HepG2 (cell line): ENCODE results near the gene DSCAML1. TPM values are rescaled to one million over a fixed set of nuclear protein-coding genes. Genes with fewer than 3 reads are reported as not detected.

Source experiments
- ATAC-seq: fragments of 200-7000 bp; cut with Tn5 transposase; 3 replicates; pipeline ENCODE4 v1.9.1; 2020; ENCODE audit warnings: mild to moderate bottlenecking, moderate library complexity
- BruUV-seq: library from RNA; stranded (reverse); fragments of 400-500 nt; replicated peaks from 2 replicates; lab custom pipeline; 2021; lab: Mats Ljungman, UMichigan
- CTCF ChIA-PET: fragments of 300-600 bp; formaldehyde crosslinking; extraction: SDS; loops from one replicate; lab custom pipeline; 2021; ENCODE audit warnings: low total read pairs, inconsistent platforms, low intra/inter-chr PET ratio; lab: Yijun Ruan, JAX
- POLR2A ChIA-PET: fragments of 350-600 bp; sonication (Branson Sonifier 250); formaldehyde crosslinking; loops from one replicate; lab custom pipeline; 2020; ENCODE audit warnings: antibody characterized with exemption, inconsistent platforms; lab: Yijun Ruan, JAX
- DNase-seq: peaks from one replicate; pipeline ENCODE4 v3.0.0-alpha.2; 2015; ENCODE audit warnings: low spot score
- FAIRE-seq: peaks from 3 replicates; lab custom pipeline; 2011; peaks lifted over from hg19 to GRCh38; lab: Jason Lieb, UNC
- H2AFZ ChIP-seq: one replicate; pipeline ENCODE4 v1.6.1; 2011; ENCODE audit warnings: low read length, inconsistent platforms
- H3K27ac ChIP-seq: fragments of 300-600 bp; 3 replicates; pipeline ENCODE4 v1.8.0; 2011; ENCODE audit warnings: mixed run types, mild to moderate bottlenecking, mixed read lengths, low read length, inconsistent platforms; ENCODE audit not compliant: insufficient read depth; ENCODE audit errors: extremely low read length
- H3K27me3 ChIP-seq, 2 experiments: fragments of 200-600 bp in 1 of 2; 2 replicates in 1 of 2; 3 replicates in 1 of 2; pipeline versions ENCODE4 v1.6.0 to v1.8.0; 2011; ENCODE audit warnings: low read length in 2 of 2, mild to moderate bottlenecking in 2 of 2, moderate library complexity in 2 of 2, inconsistent platforms in 1 of 2; ENCODE audit not compliant: insufficient read depth in 2 of 2, control insufficient read depth in 1 of 2
- H3K36me3 ChIP-seq, 2 experiments: fragments of 200-600 bp in 1 of 2; replicated peaks in 1 of 2; 2 replicates in 1 of 2; 3 replicates in 1 of 2; pipeline versions ENCODE4 v1.5.1 to v1.8.0; 2011; ENCODE audit warnings: low read length in 2 of 2, inconsistent platforms in 1 of 2; ENCODE audit not compliant: insufficient read depth in 2 of 2, control insufficient read depth in 1 of 2
- H3K4me1 ChIP-seq: 2 replicates; pipeline ENCODE4 v1.5.1; 2012; ENCODE audit warnings: low read length, inconsistent platforms; ENCODE audit not compliant: insufficient read depth
- H3K4me2 ChIP-seq: 2 replicates; pipeline ENCODE4 v1.6.0; 2011; ENCODE audit warnings: low read depth, low read length, inconsistent platforms
- H3K4me3 ChIP-seq, 3 experiments: fragments of 200-600 bp in 1 of 3; sonication (generic), shearing (Covaris generic) in 1 of 3; replicated peaks in 1 of 3; 2 replicates each; pipeline ENCODE4 v1.5.1; 2011 to 2016; ENCODE audit warnings: low read length in 3 of 3, inconsistent platforms in 2 of 3, low read depth in 2 of 3, mild to moderate bottlenecking in 2 of 3, control low read depth in 1 of 3, mixed read lengths in 1 of 3; ENCODE audit not compliant: insufficient read depth in 1 of 3
- H3K79me2 ChIP-seq: one replicate; pipeline ENCODE4 v1.6.1; 2011; ENCODE audit warnings: low read length, inconsistent platforms; ENCODE audit not compliant: insufficient read depth
- H3K9ac ChIP-seq: 2 replicates; pipeline ENCODE4 v1.6.0; 2011; ENCODE audit warnings: mild to moderate bottlenecking, low read depth, low read length, inconsistent platforms; ENCODE audit not compliant: insufficient read depth
- H3K9me3 ChIP-seq: 2 replicates; pipeline ENCODE4 v1.5.1; 2012; ENCODE audit warnings: mild to moderate bottlenecking, low read length
- H4K20me1 ChIP-seq: 2 replicates; pipeline ENCODE4 v1.6.0; 2011; ENCODE audit warnings: inconsistent platforms, mild to moderate bottlenecking, low read length, moderate library complexity; ENCODE audit not compliant: insufficient read depth
- CHCHD3 ChIP-seq: sonication (generic); formaldehyde crosslinking; IDR thresholded peaks from 2 replicates; pipeline ENCODE4 v1.8.0; 2022; ENCODE audit warnings: mild to moderate bottlenecking, missing genetic modification reagents, moderate library complexity
- MXD4 ChIP-seq: IDR thresholded peaks from 2 replicates; pipeline ENCODE4 v1.6.1; 2016; ENCODE audit warnings: mild to moderate bottlenecking, missing biosample characterization, missing genetic modification reagents
- NFE2L1 ChIP-seq: sonication (generic); formaldehyde crosslinking; IDR thresholded peaks from 2 replicates; pipeline ENCODE4 v1.4.0; 2020; ENCODE audit warnings: missing genetic modification reagents, mild to moderate bottlenecking, borderline replicate concordance
- NFKB2 ChIP-seq: sonication (generic); formaldehyde crosslinking; IDR thresholded peaks from 2 replicates; pipeline ENCODE4 v1.4.0; 2020; ENCODE audit warnings: missing genetic modification reagents, borderline replicate concordance
- RBM22 ChIP-seq: fragments of 200-400 bp; formaldehyde crosslinking; optimal IDR thresholded peaks from 2 replicates; pipeline ENCODE3; 2017; ENCODE audit warnings: mild to moderate bottlenecking, low read length, moderate library complexity
- SMYD3 ChIP-seq: sonication (generic); formaldehyde crosslinking; IDR thresholded peaks from 2 replicates; pipeline ENCODE4 v1.8.1; 2023; ENCODE audit warnings: mild to moderate bottlenecking, missing genetic modification reagents
- SNAI1 ChIP-seq: sonication (generic); formaldehyde crosslinking; IDR thresholded peaks from 2 replicates; pipeline ENCODE4 v1.5.0; 2020; ENCODE audit warnings: mild to moderate bottlenecking, missing genetic modification reagents, borderline replicate concordance
- SPEN ChIP-seq: sonication (generic); formaldehyde crosslinking; IDR thresholded peaks from 2 replicates; pipeline ENCODE4 v1.5.1; 2020; ENCODE audit warnings: low read depth, mild to moderate bottlenecking, missing genetic modification reagents
- TBP ChIP-seq: sonication (generic); formaldehyde crosslinking; IDR thresholded peaks from 2 replicates; pipeline ENCODE4 v1.5.0; 2020; ENCODE audit warnings: missing genetic modification reagents
- TERF1 ChIP-seq: sonication (generic); formaldehyde crosslinking; IDR thresholded peaks from 2 replicates; pipeline ENCODE4 v1.8.0; 2022; ENCODE audit warnings: mild to moderate bottlenecking, missing genetic modification reagents, moderate library complexity
- ZBTB20 ChIP-seq: sonication (generic); formaldehyde crosslinking; IDR thresholded peaks from 2 replicates; pipeline ENCODE4 v1.8.1; 2023; ENCODE audit warnings: missing genetic modification reagents, low read depth, mild to moderate bottlenecking, borderline replicate concordance
- ZNF3 ChIP-seq: IDR thresholded peaks from 2 replicates; pipeline ENCODE4 v1.7.0; 2017; ENCODE audit warnings: inconsistent platforms
- WGBS: methylation state at CpG from one replicate; pipeline ENCODE4 v1.1.6; 2017; ENCODE audit warnings: low lambda C conversion rate; 5-methylcytosine and 5-hydroxymethylcytosine counted together
- in situ Hi-C: cut with HindIII; loops from 2 replicates; pipeline ENCODE4 v1.10.0; 2017; ENCODE audit warnings: low pct_unique_long_range_greater_than_20kb; ENCODE audit not compliant: extremely low pct_ligation_motif_present
- intact Hi-C: fragments of 100-400 bp; cut with micrococcal nuclease; formaldehyde crosslinking; loops from one replicate; pipeline ENCODE4 v1.10.0; 2022; ENCODE audit not compliant: unreplicated experiment
- polyA plus RNA-seq, 8 experiments: library from polyadenylated mRNA; depleted of rRNA in 3 of 8; stranded (reverse) in 7 of 8; unstranded in 1 of 8; fragments of >200 nt; fragmentation: Illumina TruSeq in 4 of 8; extraction: Trizol in 4 of 8; gene quantifications; 2 replicates each; pipeline versions ENCODE4 v1.2.1 to v1.2.3, GENCODE V29; 2011 to 2016; ENCODE audit warnings: low read depth in 4 of 8, missing spikeins in 1 of 8, mixed read lengths in 1 of 8; ENCODE audit not compliant: insufficient read depth in 1 of 8
- total RNA-seq, 5 experiments: library from RNA; depleted of rRNA; stranded (reverse); fragments of >200 nt; fragmentation: Illumina TruSeq; extraction: Trizol; gene quantifications; 2 replicates each; pipeline ENCODE4 v1.2.3, GENCODE V29; 2016; ENCODE audit warnings: low read depth in 1 of 5
- TF ChIP-seq, protein P1 (sequence below): sonication (generic); formaldehyde crosslinking; IDR thresholded peaks from 2 replicates; pipeline ENCODE4 v1.5.0; 2020; ENCODE audit warnings: mild to moderate bottlenecking, missing genetic modification reagents, borderline replicate concordance
- TF ChIP-seq, protein P2 (sequence below): sonication (generic); formaldehyde crosslinking; conservative IDR thresholded peaks from 2 replicates; pipeline ENCODE4 v1.4.0; 2020; ENCODE audit warnings: missing genetic modification reagents

DSCAML1 gene
- total and polyA plus RNA-seq, 2 of the 13 experiments (the other 11 are each of a cell fraction or from before 2014, with no cell fraction given), result 0.29 to 0.40 TPM

- 26% methylated on average over 3 of the region's 3 CpGs for WGBS
- Histone ChIP-seq H3K4me3 (no peak overlapping the region), H3K9me3 (no peaks in the 10 kb centered on the region), H3K27ac (no peak overlapping the region), H3K4me1 (no peaks in the 10 kb centered on the region), H3K79me2 (no peaks in the 10 kb centered on the region), H3K36me3 (no peaks in the 10 kb centered on the region), H3K27me3 (peaks cover 1 to 17% of the 10 kb centered on the region in 2 experiments), H3K4me2 (no peak overlapping the region), H3K9ac (no peak overlapping the region), H2AFZ (no peak overlapping the region), H4K20me1 (no peaks in the 10 kb centered on the region)
- ChIA-PET POLR2A (no interaction called here), CTCF (no interaction called here)
- FAIRE-seq (no peak), ATAC-seq (no peak), DNase-seq (no peak)
- intact Hi-C loops, result no loop called here
- BruUV-seq, result no TSS peak
- in situ Hi-C loops, result no loop called here
- no peak for TF ChIP-seq SNAI1
- no peak for TF ChIP-seq RBM22
- TF ChIP-seq TERF1 (CRISPR knock-in tag), result no peak
- TF ChIP-seq, protein P1, sequence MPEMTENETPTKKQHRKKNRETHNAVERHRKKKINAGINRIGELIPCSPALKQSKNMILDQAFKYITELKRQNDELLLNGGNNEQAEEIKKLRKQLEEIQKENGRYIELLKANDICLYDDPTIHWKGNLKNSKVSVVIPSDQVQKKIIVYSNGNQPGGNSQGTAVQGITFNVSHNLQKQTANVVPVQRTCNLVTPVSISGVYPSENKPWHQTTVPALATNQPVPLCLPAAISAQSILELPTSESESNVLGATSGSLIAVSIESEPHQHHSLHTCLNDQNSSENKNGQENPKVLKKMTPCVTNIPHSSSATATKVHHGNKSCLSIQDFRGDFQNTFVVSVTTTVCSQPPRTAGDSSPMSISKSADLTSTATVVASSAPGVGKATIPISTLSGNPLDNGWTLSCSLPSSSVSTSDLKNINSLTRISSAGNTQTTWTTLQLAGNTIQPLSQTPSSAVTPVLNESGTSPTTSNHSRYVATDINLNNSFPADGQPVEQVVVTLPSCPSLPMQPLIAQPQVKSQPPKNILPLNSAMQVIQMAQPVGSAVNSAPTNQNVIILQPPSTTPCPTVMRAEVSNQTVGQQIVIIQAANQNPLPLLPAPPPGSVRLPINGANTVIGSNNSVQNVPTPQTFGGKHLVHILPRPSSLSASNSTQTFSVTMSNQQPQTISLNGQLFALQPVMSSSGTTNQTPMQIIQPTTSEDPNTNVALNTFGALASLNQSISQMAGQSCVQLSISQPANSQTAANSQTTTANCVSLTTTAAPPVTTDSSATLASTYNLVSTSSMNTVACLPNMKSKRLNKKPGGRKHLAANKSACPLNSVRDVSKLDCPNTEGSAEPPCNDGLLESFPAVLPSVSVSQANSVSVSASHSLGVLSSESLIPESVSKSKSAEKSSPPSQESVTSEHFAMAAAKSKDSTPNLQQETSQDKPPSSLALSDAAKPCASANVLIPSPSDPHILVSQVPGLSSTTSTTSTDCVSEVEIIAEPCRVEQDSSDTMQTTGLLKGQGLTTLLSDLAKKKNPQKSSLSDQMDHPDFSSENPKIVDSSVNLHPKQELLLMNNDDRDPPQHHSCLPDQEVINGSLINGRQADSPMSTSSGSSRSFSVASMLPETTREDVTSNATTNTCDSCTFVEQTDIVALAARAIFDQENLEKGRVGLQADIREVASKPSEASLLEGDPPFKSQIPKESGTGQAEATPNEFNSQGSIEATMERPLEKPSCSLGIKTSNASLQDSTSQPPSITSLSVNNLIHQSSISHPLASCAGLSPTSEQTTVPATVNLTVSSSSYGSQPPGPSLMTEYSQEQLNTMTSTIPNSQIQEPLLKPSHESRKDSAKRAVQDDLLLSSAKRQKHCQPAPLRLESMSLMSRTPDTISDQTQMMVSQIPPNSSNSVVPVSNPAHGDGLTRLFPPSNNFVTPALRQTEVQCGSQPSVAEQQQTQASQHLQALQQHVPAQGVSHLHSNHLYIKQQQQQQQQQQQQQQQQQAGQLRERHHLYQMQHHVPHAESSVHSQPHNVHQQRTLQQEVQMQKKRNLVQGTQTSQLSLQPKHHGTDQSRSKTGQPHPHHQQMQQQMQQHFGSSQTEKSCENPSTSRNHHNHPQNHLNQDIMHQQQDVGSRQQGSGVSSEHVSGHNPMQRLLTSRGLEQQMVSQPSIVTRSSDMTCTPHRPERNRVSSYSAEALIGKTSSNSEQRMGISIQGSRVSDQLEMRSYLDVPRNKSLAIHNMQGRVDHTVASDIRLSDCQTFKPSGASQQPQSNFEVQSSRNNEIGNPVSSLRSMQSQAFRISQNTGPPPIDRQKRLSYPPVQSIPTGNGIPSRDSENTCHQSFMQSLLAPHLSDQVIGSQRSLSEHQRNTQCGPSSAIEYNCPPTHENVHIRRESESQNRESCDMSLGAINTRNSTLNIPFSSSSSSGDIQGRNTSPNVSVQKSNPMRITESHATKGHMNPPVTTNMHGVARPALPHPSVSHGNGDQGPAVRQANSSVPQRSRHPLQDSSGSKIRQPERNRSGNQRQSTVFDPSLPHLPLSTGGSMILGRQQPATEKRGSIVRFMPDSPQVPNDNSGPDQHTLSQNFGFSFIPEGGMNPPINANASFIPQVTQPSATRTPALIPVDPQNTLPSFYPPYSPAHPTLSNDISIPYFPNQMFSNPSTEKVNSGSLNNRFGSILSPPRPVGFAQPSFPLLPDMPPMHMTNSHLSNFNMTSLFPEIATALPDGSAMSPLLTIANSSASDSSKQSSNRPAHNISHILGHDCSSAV (CRISPR knock-in tag), result no peak
- TF ChIP-seq TBP, result no peak
- no peak for TF ChIP-seq CHCHD3 (CRISPR knock-in tag)
- no peak for TF ChIP-seq ZBTB20 (CRISPR knock-in tag)
- TF ChIP-seq SPEN (CRISPR knock-in tag), result no peak
- TF ChIP-seq ZNF3 (CRISPR knock-in tag), result no peak
- TF ChIP-seq, protein P2, sequence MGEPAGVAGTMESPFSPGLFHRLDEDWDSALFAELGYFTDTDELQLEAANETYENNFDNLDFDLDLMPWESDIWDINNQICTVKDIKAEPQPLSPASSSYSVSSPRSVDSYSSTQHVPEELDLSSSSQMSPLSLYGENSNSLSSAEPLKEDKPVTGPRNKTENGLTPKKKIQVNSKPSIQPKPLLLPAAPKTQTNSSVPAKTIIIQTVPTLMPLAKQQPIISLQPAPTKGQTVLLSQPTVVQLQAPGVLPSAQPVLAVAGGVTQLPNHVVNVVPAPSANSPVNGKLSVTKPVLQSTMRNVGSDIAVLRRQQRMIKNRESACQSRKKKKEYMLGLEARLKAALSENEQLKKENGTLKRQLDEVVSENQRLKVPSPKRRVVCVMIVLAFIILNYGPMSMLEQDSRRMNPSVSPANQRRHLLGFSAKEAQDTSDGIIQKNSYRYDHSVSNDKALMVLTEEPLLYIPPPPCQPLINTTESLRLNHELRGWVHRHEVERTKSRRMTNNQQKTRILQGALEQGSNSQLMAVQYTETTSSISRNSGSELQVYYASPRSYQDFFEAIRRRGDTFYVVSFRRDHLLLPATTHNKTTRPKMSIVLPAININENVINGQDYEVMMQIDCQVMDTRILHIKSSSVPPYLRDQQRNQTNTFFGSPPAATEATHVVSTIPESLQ, result no peak
- TF ChIP-seq NFE2L1 (CRISPR knock-in tag), result no peak
- TF ChIP-seq MXD4 (CRISPR knock-in tag), result no peak
- no peak for TF ChIP-seq SMYD3
- TF ChIP-seq NFKB2 (CRISPR knock-in tag), result no peak
Observed at GRCh38 chr11:117642835-117643234, 154.2 kb downstream of the DSCAML1 start.
